Esophagus (tissue), 2 donors: ENCODE data around the gene RAD51B. TPM values are rescaled to one million over a fixed set of nuclear protein-coding genes. Genes with fewer than 3 reads are reported as not detected.
"Not testable (repeated sequence)": the region's sequence is repeated elsewhere in the genome, so short reads cannot be mapped to it uniquely, and the experiment has no call there.

ENCODE experiments used
- H3K27ac ChIP-seq, 2 donors: one replicate each; pipeline ENCODE4 v1.5.1; 2013; ENCODE audit warnings: low read depth in 2 of 2, mild to moderate bottlenecking in 2 of 2, inconsistent platforms in 1 of 2, low read length in 1 of 2, moderate library complexity in 1 of 2
- H3K27me3 ChIP-seq, 2 donors: one replicate each; pipeline ENCODE4 v1.6.1; 2013; ENCODE audit warnings: low read length in 2 of 2, control low read depth in 1 of 2, mild to moderate bottlenecking in 1 of 2; ENCODE audit not compliant: insufficient read depth in 2 of 2, control insufficient read depth in 1 of 2
- H3K36me3 ChIP-seq, 2 donors: one replicate each; pipeline ENCODE4 v1.6.1; 2013; ENCODE audit warnings: low read length in 1 of 2; ENCODE audit not compliant: control insufficient read depth in 2 of 2, insufficient read depth in 2 of 2
- H3K4me1 ChIP-seq, 2 donors: one replicate each; pipeline ENCODE4 v1.6.1; 2013; ENCODE audit warnings: low read length in 1 of 2; ENCODE audit not compliant: control insufficient read depth in 2 of 2, insufficient read depth in 2 of 2
- H3K4me3 ChIP-seq, 2 donors: one replicate each; pipeline ENCODE4 v1.5.1; 2013; ENCODE audit warnings: low read length in 2 of 2, mild to moderate bottlenecking in 2 of 2, low read depth in 1 of 2, moderate library complexity in 1 of 2
- H3K9me3 ChIP-seq, 2 donors: one replicate each; pipeline ENCODE4 v1.6.1; 2013; ENCODE audit warnings: mild to moderate bottlenecking in 2 of 2, low read depth in 1 of 2, low read length in 1 of 2, moderate library complexity in 1 of 2; ENCODE audit not compliant: control insufficient read depth in 2 of 2, insufficient read depth in 1 of 2
- WGBS, 2 donors: extraction: QIAGEN DNeasy Blood & Tissue Kit; methylation state at CpG; one replicate each; pipeline ENCODE4 v1.1.7; 2013; 5-methylcytosine and 5-hydroxymethylcytosine counted together
- polyA plus RNA-seq, 2 donors: library from polyadenylated mRNA; stranded (reverse); fragments of 200-250 nt; gene quantifications; one replicate each; pipeline ENCODE4 v1.2.3, GENCODE V29; 2013
- donor health status: healthy with polysubstance abuse.
- donor health status: Bipolar disorder and iron deficiency.

RAD51B gene
- polyA plus RNA-seq, 2 donors, result 3.2 to 4.0 TPM

DNA sequence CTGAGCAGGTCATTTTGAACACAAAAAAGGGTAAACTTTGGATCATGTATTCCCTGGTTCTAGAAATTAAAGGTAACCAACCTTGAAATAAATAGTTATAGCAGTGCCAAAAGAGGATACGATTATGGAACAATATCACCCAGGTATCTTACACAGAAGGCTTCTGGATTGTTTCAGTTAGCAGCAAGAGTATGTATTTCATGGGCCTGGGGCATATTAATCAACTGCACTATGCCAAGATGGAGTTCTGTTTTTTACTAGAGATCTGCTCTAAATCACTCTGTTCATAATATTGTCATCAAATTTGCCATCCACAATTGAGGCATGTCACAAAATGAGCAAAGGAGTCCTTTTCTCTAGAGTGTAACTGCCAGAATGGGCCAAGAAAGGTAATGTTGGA, 357.1 kb downstream of the RAD51B start:
- Histone ChIP-seq H3K9me3 (no peaks in the 10 kb centered on the region), H3K4me1 (peaks cover 0 to 7% of the 10 kb centered on the region in 2 donors), H3K27ac (no peak overlapping the region), H3K36me3 (no peaks in the 10 kb centered on the region), H3K27me3 (no peaks in the 10 kb centered on the region), H3K4me3 (no peak overlapping the region)
- WGBS, 2 donors, result 67 to 87% methylated on average over 1 of the region's 1 CpG

DNA sequence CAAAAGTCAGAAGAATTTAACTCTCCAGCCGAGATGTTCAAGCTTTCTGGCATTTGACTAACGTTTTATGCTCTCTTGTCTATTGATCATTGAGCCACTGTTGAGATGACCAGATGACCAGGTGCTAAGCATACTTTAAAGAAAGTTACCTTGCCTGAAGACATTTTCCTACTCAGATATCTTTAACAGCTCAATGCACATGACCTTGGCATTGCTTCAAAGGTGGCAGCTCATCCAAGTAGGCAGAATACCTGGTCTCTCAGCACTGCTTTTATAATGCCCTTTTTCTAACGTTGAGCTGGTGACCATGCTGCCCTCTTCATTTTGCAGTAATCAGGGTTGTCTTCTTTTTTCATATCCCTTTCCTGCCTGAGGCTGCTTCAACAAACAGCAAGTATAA, 358.1 kb downstream of the RAD51B start:
- Histone ChIP-seq H3K27me3 (no peaks in the 10 kb centered on the region), H3K9me3 (no peaks in the 10 kb centered on the region), H3K27ac (no peak overlapping the region), H3K36me3 (no peaks in the 10 kb centered on the region), H3K4me3 (no peak overlapping the region), H3K4me1 (peaks cover 0 to 7% of the 10 kb centered on the region in 2 donors)
- 26 to 31% methylated on average over 3 of the region's 3 CpGs for WGBS, 2 donors

DNA sequence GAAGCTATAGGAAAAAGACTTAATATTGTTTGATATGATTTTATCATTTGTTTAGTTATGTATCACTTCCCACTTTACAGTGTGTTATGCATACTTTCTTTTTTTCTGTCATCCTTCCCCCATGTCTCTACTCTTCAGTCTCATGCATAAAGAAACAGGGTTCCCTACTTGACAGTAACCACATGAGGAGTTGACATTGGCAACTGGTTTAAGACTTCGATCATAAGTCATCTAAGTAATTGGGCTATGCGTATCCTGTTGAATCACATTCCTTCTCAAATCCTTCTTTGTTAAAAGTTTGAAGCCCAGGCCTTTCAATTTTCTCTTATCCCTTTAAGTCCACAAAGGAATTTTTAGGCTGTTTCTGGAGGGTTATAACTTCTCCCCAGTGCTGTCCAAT, 358.7 kb downstream of the RAD51B start:
- no peaks in the 10 kb centered on the region for H3K36me3 ChIP-seq
- peaks cover 0 to 7% of the 10 kb centered on the region in 2 donors for H3K4me1 ChIP-seq
- H3K27me3 ChIP-seq, result no peaks in the 10 kb centered on the region
- H3K9me3 ChIP-seq, result no peaks in the 10 kb centered on the region
- 49 to 54% methylated on average over 2 of the region's 2 CpGs for WGBS, 2 donors
- H3K27ac ChIP-seq, result no peak overlapping the region
- no peak overlapping the region for H3K4me3 ChIP-seq

DNA sequence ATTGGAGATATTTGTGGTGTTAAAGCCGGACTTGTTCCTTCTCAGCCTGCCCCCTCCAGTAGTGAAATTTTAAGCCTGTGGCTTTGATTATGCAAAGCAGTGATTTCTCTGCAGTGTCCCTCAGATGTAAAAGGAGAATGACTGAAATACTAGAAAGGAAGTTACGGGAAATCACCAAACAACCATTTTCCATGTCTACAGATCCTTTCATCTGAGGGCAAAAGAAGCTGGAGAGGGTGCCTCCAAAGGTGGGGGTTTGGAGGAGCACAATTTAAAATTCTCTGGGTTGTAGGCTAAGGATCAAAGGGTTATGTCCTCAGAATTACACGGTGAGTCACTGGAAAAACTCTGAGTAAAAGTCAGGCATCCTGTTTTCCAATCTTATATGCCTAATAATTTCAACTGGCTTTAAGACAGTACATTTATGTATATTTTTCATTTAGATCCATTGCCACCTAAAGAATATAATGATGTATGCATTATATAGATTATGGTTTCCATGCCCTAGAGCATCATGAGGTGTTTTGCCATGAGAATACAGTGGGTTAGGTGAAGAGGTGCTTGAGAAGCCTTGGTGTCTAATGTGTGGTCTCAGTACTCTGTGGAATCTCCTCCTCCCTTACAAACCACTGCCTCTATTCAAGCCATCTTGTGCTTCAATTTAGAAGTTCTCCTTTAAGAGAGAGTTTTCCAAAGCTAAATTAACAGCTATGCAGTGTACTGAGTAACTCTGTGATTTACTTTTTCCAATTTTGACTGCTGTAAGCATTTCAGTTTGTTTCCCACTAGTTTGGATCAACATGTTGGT, 362.1 kb downstream of the RAD51B start:
- Histone ChIP-seq H3K4me3 (no peak overlapping the region), H3K9me3 (no peaks in the 10 kb centered on the region), H3K4me1 (peaks cover 0 to 6% of the 10 kb centered on the region in 2 donors), H3K36me3 (no peaks in the 10 kb centered on the region), H3K27ac (no peak overlapping the region), H3K27me3 (no peaks in the 10 kb centered on the region)
- 55 to 66% methylated on average over 3 of the region's 3 CpGs for WGBS, 2 donors

DNA sequence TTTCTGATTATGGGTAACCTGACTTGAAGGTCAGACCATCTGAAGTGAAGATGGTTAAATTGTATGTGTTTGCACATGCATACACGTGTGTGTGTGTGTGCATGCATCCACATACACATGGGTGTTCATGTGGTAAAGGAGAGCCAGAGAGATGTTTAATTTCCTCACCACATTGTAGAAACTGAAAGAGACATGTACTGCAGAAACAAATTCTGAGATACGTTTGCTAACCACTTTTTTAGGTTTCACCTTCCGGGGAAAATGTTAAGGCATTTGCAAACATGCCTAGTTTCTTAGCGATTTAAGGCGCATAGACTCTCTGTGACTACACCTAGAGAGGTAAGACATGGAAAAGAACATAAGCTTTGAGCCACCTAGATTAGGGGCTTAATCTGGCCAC, 362.9 kb downstream of the RAD51B start:
- no peaks in the 10 kb centered on the region for H3K36me3 ChIP-seq
- H3K9me3 ChIP-seq, result no peaks in the 10 kb centered on the region
- H3K4me1 ChIP-seq, result peaks cover 0 to 6% of the 10 kb centered on the region in 2 donors
- no peak overlapping the region for H3K27ac ChIP-seq
- no peaks in the 10 kb centered on the region for H3K27me3 ChIP-seq
- H3K4me3 ChIP-seq, result no peak overlapping the region
- WGBS, 2 donors, result 71% methylated on average over 5 of the region's 5 CpGs

DNA sequence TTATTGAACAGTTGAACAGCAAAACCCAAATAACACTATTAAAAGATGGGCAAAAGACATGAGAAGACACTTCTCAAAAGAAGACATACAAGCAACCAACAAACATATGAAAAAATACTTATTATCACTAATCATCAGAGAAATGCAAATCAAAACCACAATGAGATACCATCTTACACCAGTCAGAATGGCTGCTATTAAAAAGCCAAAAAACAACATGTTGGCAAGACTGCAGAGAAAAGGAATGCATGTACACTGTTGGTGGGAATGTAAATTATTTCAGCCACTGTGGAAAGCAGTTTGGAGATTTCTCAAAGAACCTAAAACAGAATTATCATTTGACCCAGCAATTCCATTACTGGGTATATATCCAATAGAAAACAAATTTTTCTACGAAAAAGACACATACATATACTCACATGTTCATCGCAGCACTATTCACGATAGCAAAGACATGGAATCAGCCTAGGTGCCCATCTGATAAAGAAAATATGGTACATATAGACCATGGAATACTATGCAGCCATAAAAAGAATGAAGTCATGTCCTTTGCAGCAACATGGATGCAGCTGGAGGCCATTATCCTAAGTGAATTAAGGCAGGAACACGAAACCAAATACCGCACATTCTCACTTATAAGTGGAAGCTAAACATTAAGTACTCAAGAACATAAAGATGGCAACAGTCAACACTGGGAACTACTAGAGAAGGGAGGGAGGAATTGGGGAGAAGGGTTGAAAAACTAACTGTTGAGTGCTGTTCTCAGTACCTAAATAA, 367.1 kb downstream of the RAD51B start:
- H3K27me3 ChIP-seq, H3K4me1 ChIP-seq, H3K4me3 ChIP-seq, H3K27ac ChIP-seq, H3K9me3 ChIP-seq, H3K36me3 ChIP-seq: not testable (repeated sequence)
- WGBS, 2 donors, result 96 to 98% methylated on average over 5 of the region's 5 CpGs

DNA sequence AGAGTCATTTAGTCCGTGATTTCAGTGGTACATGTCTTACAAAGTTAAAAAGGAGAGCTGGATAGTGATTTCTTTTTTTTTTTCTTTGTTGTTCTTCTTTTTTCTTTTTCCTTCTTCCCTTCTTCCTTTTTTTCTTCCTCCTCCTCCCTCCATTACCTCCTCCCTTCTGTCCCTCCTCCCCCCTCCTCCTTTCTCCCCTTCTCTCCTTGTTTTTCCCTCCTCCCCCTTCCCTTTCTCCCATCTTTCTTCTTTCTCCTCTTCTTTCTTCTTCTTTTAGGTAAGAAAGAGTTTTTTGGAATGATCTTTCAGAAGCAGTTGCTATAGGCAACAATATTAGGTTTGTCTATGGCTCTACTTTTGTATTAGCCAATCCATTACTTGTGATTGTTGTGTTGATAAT, 368.6 kb downstream of the RAD51B start:
- Histone ChIP-seq H3K27me3 (no peaks in the 10 kb centered on the region), H3K4me3 (no peak overlapping the region), H3K9me3 (no peaks in the 10 kb centered on the region), H3K36me3 (no peaks in the 10 kb centered on the region), H3K27ac (no peak overlapping the region), H3K4me1 (no peaks in the 10 kb centered on the region)
- WGBS, 2 donors, result 95 to 100% methylated on average over 1 of the region's 1 CpG

DNA sequence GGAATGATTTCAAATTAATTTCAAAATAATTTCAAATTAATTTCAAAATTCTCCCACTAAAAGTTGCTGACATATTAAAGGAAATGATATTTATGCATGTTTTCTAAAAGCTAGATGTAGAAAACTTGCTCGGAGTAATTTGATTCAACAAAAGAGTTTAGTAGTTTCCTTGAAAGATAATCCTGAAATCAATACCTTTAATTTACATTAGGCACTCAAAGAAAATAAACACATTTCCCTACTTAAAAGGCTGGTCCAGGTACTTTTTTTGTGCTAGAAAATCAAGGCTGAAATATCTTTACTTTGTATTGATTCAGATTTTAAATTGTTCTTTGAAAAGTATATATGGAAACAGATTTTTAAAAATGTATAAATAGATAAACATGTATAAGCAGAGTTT, 370.5 kb downstream of the RAD51B start:
- Histone ChIP-seq H3K9me3 (no peaks in the 10 kb centered on the region), H3K36me3 (no peaks in the 10 kb centered on the region), H3K4me1 (no peaks in the 10 kb centered on the region), H3K27me3 (no peaks in the 10 kb centered on the region), H3K4me3 (no peak overlapping the region), H3K27ac (no peak overlapping the region)
- WGBS, 2 donors, result 89 to 92% methylated on average over 1 of the region's 1 CpG

DNA sequence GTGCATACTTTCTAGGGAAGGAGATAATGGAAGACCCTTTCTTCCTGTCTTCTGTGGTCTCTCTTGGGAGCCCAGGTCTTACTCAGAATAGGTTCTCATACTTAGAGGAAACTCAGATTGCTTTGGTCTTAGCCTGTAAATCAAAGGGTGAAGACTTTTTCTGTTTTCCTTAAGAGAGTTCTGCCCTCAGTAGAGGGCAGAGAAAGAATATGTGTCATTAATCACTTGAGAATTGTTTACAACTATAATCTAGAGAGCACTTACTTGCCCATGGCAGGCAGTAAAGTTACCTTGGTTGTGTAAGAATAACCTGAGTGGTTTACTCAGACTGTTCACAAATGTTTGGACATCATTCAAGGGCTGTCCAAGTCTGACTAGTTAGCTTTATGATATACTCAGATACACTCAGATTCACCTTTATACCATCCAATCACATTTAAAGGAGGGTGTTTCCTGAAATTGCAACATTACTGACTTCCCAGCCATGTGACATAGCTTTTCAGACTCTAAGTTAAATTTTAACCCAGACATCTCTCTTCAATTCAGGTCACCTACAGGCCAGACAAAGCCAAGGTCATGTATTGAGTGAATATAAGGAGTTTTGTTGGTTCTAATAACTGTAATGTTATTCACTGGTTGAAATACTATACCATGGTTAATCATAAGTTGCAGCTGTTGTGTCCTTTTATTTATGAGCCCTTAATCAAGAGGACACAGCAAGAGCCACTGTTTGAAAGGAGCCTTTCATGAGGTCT, 372.2 kb downstream of the RAD51B start:
- H3K27ac ChIP-seq, result peak overlapping the region in 1 of 2 donors; percentile 47
- no peaks in the 10 kb centered on the region for H3K36me3 ChIP-seq
- H3K27me3 ChIP-seq, result no peaks in the 10 kb centered on the region
- H3K4me1 ChIP-seq, result no peaks in the 10 kb centered on the region
- no peaks in the 10 kb centered on the region for H3K9me3 ChIP-seq
- H3K4me3 ChIP-seq, result no peak overlapping the region
